Peyer's patch (tissue), 4 donors: ENCODE measurements around the gene MAPK8IP1. TPM values are rescaled to one million over a fixed set of nuclear protein-coding genes. Genes with fewer than 3 reads are reported as not detected.

Source experiments
- DNase-seq, 3 donors: peaks; one replicate each; pipeline ENCODE4 v3.0.0-alpha.2; 2017 to 2019
- H3K27ac ChIP-seq, 4 donors: fragments of 200-600 bp; sonication (generic); one replicate each; pipeline ENCODE4 v1.5.1; 2016 to 2019
- H3K27me3 ChIP-seq, 2 donors: fragments of 200-600 bp; sonication (generic); one replicate each; pipeline ENCODE4 v1.5.1; 2019
- H3K36me3 ChIP-seq, 3 donors: fragments of 200-600 bp; sonication (generic); one replicate each; pipeline ENCODE4 v1.5.1; 2016 to 2019
- H3K4me1 ChIP-seq, 4 donors: fragments of 200-600 bp; sonication (generic); one replicate each; pipeline ENCODE4 v1.5.1; 2016 to 2019
- H3K4me3 ChIP-seq, 4 donors: fragments of 200-600 bp; sonication (generic); 1 replicate in 3 of 4; 2 replicates in 1 of 4; pipeline ENCODE4 v1.5.1; 2016 to 2019; ENCODE audit warnings: mild to moderate bottlenecking in 1 of 4
- H3K9me3 ChIP-seq, 4 donors: fragments of 200-600 bp; sonication (generic); one replicate each; pipeline ENCODE4 v1.5.1; 2016 to 2019; ENCODE audit warnings: mild to moderate bottlenecking in 1 of 4
- CTCF ChIP-seq, 6 experiments: fragments of 450-650 bp in 4 of 6; fragments of 200-600 bp in 2 of 6; sonication (generic) in 1 of 6; IDR thresholded peaks; one replicate each; pipeline ENCODE4 v1.5.1; 2017 to 2019; ENCODE audit warnings: antibody characterized with exemption in 6 of 6, mild to moderate bottlenecking in 3 of 6, moderate library complexity in 1 of 6
- POLR2A ChIP-seq, 2 donors: fragments of 450-650 bp; IDR thresholded peaks; one replicate each; pipeline ENCODE4 v1.5.1; 2017; ENCODE audit warnings: antibody characterized with exemption in 2 of 2, mild to moderate bottlenecking in 2 of 2, moderate library complexity in 2 of 2
- total RNA-seq, 4 donors: library from RNA; depleted of rRNA; stranded (reverse); fragments of >200 nt; gene quantifications; one replicate each; pipeline ENCODE4 v1.1.0, GENCODE V29; 2016

The MAPK8IP1 gene
- total RNA-seq, 4 donors from 2014 or later: 1.1 to 17.3 (median 3.3) TPM

- Histone ChIP-seq H3K27ac (no peak overlapping the region), H3K27me3 (no peaks in the 10 kb centered on the region), H3K4me3 (no peak overlapping the region), H3K4me1 (no peaks in the 10 kb centered on the region), H3K9me3 (no peaks in the 10 kb centered on the region), H3K36me3 (peaks cover 0 to 95% (median 0%) of the 10 kb centered on the region in 3 donors)
- peak in 2 of 3 donors; percentile 20 to 61 for DNase-seq
- TF ChIP-seq POLR2A (IDR thresholded peaks at IDR 0.05): no peak
- peak in 4 of 6 experiments; percentile 40 to 63 (median 58) for TF ChIP-seq CTCF (IDR thresholded peaks at IDR 0.05)
Measured at GRCh38 chr11:45872651-45873356, 12.6 kb upstream of the MAPK8IP1 start.

- H3K4me1 ChIP-seq: peaks cover 0 to 12% (median 2%) of the 10 kb centered on the region in 4 donors
- H3K36me3 ChIP-seq: peaks cover 0 to 94% (median 0%) of the 10 kb centered on the region in 3 donors
- no peaks in the 10 kb centered on the region for H3K27me3 ChIP-seq
- no peak overlapping the region for H3K27ac ChIP-seq
- no peak for DNase-seq
- TF ChIP-seq POLR2A (IDR thresholded peaks at IDR 0.05) (no peak), CTCF (IDR thresholded peaks at IDR 0.05) (no peak)
- H3K4me3 ChIP-seq: no peak overlapping the region
- H3K9me3 ChIP-seq: no peaks in the 10 kb centered on the region
Measured at GRCh38 chr11:45876401-45876800, 9.1 kb upstream of the MAPK8IP1 start.

- no peaks in the 10 kb centered on the region for H3K9me3 ChIP-seq
- no peak overlapping the region for H3K27ac ChIP-seq
- peaks cover 0 to 94% (median 0%) of the 10 kb centered on the region in 3 donors for H3K36me3 ChIP-seq
- H3K4me3 ChIP-seq: no peak overlapping the region
- peaks cover 0 to 12% (median 2%) of the 10 kb centered on the region in 4 donors for H3K4me1 ChIP-seq
- no peak for TF ChIP-seq POLR2A (IDR thresholded peaks at IDR 0.05)
- DNase-seq: no peak
- H3K27me3 ChIP-seq: no peaks in the 10 kb centered on the region
Measured at GRCh38 chr11:45877221-45877620, 8.2 kb upstream of the MAPK8IP1 start.

- no peak for DNase-seq
- TF ChIP-seq CTCF (IDR thresholded peaks at IDR 0.05): no peak
- no peak for TF ChIP-seq POLR2A (IDR thresholded peaks at IDR 0.05)
- peaks cover 0 to 92% (median 0%) of the 10 kb centered on the region in 3 donors for H3K36me3 ChIP-seq
- no peaks in the 10 kb centered on the region for H3K27me3 ChIP-seq
- H3K9me3 ChIP-seq: no peaks in the 10 kb centered on the region
- no peak overlapping the region for H3K27ac ChIP-seq
- peaks cover 0 to 12% (median 2%) of the 10 kb centered on the region in 4 donors for H3K4me1 ChIP-seq
- no peak overlapping the region for H3K4me3 ChIP-seq
Measured at GRCh38 chr11:45877845-45878244, 7.6 kb upstream of the MAPK8IP1 start.

GRCh38 chr11:45879803-45880686 lies 5.4 kb upstream of the MAPK8IP1 start:
- Histone ChIP-seq H3K4me1 (peaks cover 0 to 12% (median 2%) of the 10 kb centered on the region in 4 donors), H3K36me3 (peaks cover 0 to 72% (median 0%) of the 10 kb centered on the region in 3 donors), H3K4me3 (no peak overlapping the region), H3K27me3 (no peaks in the 10 kb centered on the region), H3K9me3 (no peaks in the 10 kb centered on the region), H3K27ac (peak overlapping the region in 1 of 4 donors; percentile 52)
- DNase-seq: no peak
- TF ChIP-seq POLR2A (IDR thresholded peaks at IDR 0.05) (no peak), CTCF (IDR thresholded peaks at IDR 0.05) (no peak)
